PC-3 (cell line): ENCODE data around the gene TRMU. TPM values are rescaled to one million over a fixed set of nuclear protein-coding genes. Genes with fewer than 3 reads are reported as not detected.
A peak's percentile ranks its signal among the peaks of the same experiment; 100 is the strongest.

ENCODE experiments used
- ATAC-seq: fragments of 200-7000 bp; cut with Tn5 transposase; 2 replicates; pipeline ENCODE4 v1.9.1; 2020; ENCODE audit warnings: mild to moderate bottlenecking, moderate library complexity
- BruUV-seq: library from RNA; stranded (reverse); fragments of 400-500 nt; replicated peaks from 2 replicates; lab custom pipeline; 2021; lab: Mats Ljungman, UMichigan
- CTCF ChIA-PET: fragments of 300-600 bp; sonication (Branson Sonifier 250); formaldehyde crosslinking; loops from one replicate; lab custom pipeline; 2022; ENCODE audit warnings: antibody characterized with exemption; lab: Charles Lee
- POLR2A ChIA-PET: fragments of 300-600 bp; sonication (Branson Sonifier 250); formaldehyde crosslinking; loops from one replicate; lab custom pipeline; 2022; ENCODE audit warnings: antibody characterized with exemption; ENCODE audit not compliant: unreplicated experiment; lab: Charles Lee
- DNase-seq: peaks from one replicate; pipeline ENCODE4 v3.0.0-alpha.2; 2015
- H2AFZ ChIP-seq: fragments of 300-600 bp; sonication (generic); 2 replicates; pipeline ENCODE4 v1.6.0; 2016; ENCODE audit warnings: antibody characterized with exemption, low read length
- H3F3A ChIP-seq: fragments of 300-600 bp; sonication (generic); one replicate; pipeline ENCODE4 v1.6.0; 2017; ENCODE audit warnings: antibody characterized with exemption, low read length, control low read depth, mild to moderate bottlenecking; ENCODE audit not compliant: unreplicated experiment
- H3K27ac ChIP-seq: fragments of 300-600 bp; sonication (generic); 2 replicates; pipeline ENCODE4 v1.5.1; 2016; ENCODE audit warnings: mild to moderate bottlenecking, low read length
- H3K27me3 ChIP-seq: fragments of 300-600 bp; sonication (generic); 2 replicates; pipeline ENCODE4 v1.6.1; 2016; ENCODE audit warnings: low read length, mixed read lengths
- H3K36me3 ChIP-seq: fragments of 300-600 bp; sonication (generic); 2 replicates; pipeline ENCODE4 v1.6.1; 2016; ENCODE audit warnings: low read depth, mixed run types, low read length, mixed read lengths
- H3K4me1 ChIP-seq: fragments of 300-600 bp; sonication (generic); 2 replicates; pipeline ENCODE4 v1.5.1; 2016; ENCODE audit warnings: low read length; ENCODE audit not compliant: insufficient read depth
- H3K4me2 ChIP-seq: fragments of 300-600 bp; sonication (generic); 2 replicates; pipeline ENCODE4 v1.6.0; 2016; ENCODE audit warnings: low read length
- H3K4me3 ChIP-seq: fragments of 300-600 bp; sonication (generic); 2 replicates; pipeline ENCODE4 v1.5.1; 2016; ENCODE audit warnings: mild to moderate bottlenecking, low read length, mixed read lengths
- H3K79me2 ChIP-seq: fragments of 300-600 bp; sonication (generic); 2 replicates; pipeline ENCODE4 v1.6.1; 2017; ENCODE audit warnings: low read length, mixed read lengths
- H3K9ac ChIP-seq: fragments of 300-600 bp; sonication (generic); 2 replicates; pipeline ENCODE4 v1.6.0; 2016; ENCODE audit warnings: mild to moderate bottlenecking, low read length
- H3K9me2 ChIP-seq: fragments of 300-600 bp; sonication (generic); replicated peaks from 2 replicates; pipeline ENCODE4 v1.6.1; 2016; ENCODE audit warnings: mixed run types, low read length, mixed read lengths
- H3K9me3 ChIP-seq: fragments of 300-600 bp; sonication (generic); 2 replicates; pipeline ENCODE4 v1.6.1; 2016; ENCODE audit warnings: low read length, mixed read lengths
- H4K20me1 ChIP-seq: fragments of 300-600 bp; sonication (generic); 2 replicates; pipeline ENCODE4 v1.6.1; 2016; ENCODE audit warnings: low read length, mixed read lengths
- EZH2 ChIP-seq: fragments of 300-600 bp; sonication (generic); IDR thresholded peaks from one replicate; pipeline ENCODE4 v1.6.1; 2017; ENCODE audit warnings: antibody characterized with exemption, mild to moderate bottlenecking, low read length; ENCODE audit not compliant: unreplicated experiment
- EZH2phosphoT487 ChIP-seq: fragments of 300-600 bp; sonication (generic); IDR thresholded peaks from 2 replicates; pipeline ENCODE4 v1.6.1; 2018; ENCODE audit warnings: mild to moderate bottlenecking, antibody characterized with exemption, low read length, borderline replicate concordance
- intact Hi-C: fragments of 100-400 bp; cut with micrococcal nuclease; formaldehyde crosslinking; loops from 2 replicates; pipeline ENCODE4 v1.9.0; 2023
- total RNA-seq: library from RNA; depleted of rRNA; stranded (reverse); fragments of >200 nt; gene quantifications from 2 replicates; pipeline ENCODE4 v1.2.3, GENCODE V29; 2014
- TF ChIP-seq, protein P1 (sequence below): fragments of 300-600 bp; sonication (generic); conservative IDR thresholded peaks from 2 replicates; pipeline ENCODE4 v1.5.1; 2017; ENCODE audit warnings: antibody characterized with exemption, low read depth, mild to moderate bottlenecking, low read length

Gene TRMU
- total RNA-seq, 1 experiment from 2014 or later = 63.5 TPM

DNA sequence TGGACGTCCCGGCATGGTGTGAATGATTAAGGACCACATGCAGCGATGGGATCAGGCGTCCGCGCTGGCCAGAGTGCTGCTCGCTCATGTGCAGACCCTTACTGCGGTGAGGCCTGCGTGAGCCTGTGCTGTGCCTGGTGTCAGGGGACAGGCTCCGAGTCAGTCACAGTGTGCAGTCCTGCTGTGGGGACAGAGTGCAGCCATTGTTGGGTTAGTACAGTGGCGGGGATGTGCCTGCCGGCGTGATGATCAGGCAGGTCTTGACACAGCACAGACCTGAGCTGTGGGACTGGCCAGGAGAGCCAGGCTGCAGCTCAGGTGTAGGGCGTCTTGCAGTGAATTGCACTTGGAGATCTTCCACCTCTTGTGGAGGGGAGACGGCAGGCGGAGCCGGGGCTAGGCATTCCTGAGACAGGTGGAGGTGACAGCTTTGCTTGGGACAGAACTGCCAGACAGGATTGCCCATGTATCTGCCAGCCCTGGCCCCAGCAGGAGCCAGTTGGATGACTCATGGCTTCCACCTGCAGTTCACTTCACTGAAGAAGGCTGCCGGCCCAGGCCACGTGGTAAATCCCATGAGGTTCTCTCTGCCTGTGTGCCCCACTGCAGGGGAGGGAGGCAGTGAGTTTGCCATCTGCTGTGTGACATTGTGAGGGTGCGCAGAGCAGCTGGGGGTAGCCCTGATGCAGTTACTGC lies 17.3 kb downstream of the TRMU start:
- Histone ChIP-seq H3F3A (no peaks in the 10 kb centered on the region), H2AFZ (no peak overlapping the region), H3K79me2 (no peaks in the 10 kb centered on the region), H3K27ac (no peak overlapping the region), H3K4me1 (peaks cover 4% of the 10 kb centered on the region; the same call in 1 of the 2 replicates), H3K4me2 (no peak overlapping the region), H3K4me3 (no peak overlapping the region), H3K9me3 (no peaks in the 10 kb centered on the region), H3K9ac (no peak overlapping the region; the same call in 1 of the 2 replicates), H3K27me3 (no peaks in the 10 kb centered on the region), H4K20me1 (no peaks in the 10 kb centered on the region), H3K9me2 (no peaks in the 10 kb centered on the region), H3K36me3 (peaks cover 19% of the 10 kb centered on the region)
- CTCF ChIA-PET = no interaction called here
- no TSS peak for BruUV-seq
- intact Hi-C loops = no loop called here
- TF ChIP-seq EZH2phosphoT487 (no peak), EZH2 (no peak)
- TF ChIP-seq, protein P1, sequence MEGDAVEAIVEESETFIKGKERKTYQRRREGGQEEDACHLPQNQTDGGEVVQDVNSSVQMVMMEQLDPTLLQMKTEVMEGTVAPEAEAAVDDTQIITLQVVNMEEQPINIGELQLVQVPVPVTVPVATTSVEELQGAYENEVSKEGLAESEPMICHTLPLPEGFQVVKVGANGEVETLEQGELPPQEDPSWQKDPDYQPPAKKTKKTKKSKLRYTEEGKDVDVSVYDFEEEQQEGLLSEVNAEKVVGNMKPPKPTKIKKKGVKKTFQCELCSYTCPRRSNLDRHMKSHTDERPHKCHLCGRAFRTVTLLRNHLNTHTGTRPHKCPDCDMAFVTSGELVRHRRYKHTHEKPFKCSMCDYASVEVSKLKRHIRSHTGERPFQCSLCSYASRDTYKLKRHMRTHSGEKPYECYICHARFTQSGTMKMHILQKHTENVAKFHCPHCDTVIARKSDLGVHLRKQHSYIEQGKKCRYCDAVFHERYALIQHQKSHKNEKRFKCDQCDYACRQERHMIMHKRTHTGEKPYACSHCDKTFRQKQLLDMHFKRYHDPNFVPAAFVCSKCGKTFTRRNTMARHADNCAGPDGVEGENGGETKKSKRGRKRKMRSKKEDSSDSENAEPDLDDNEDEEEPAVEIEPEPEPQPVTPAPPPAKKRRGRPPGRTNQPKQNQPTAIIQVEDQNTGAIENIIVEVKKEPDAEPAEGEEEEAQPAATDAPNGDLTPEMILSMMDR = no peak
- DNase-seq (peak; percentile 67), ATAC-seq (peak; percentile 80)
- POLR2A ChIA-PET = no interaction called here

DNA sequence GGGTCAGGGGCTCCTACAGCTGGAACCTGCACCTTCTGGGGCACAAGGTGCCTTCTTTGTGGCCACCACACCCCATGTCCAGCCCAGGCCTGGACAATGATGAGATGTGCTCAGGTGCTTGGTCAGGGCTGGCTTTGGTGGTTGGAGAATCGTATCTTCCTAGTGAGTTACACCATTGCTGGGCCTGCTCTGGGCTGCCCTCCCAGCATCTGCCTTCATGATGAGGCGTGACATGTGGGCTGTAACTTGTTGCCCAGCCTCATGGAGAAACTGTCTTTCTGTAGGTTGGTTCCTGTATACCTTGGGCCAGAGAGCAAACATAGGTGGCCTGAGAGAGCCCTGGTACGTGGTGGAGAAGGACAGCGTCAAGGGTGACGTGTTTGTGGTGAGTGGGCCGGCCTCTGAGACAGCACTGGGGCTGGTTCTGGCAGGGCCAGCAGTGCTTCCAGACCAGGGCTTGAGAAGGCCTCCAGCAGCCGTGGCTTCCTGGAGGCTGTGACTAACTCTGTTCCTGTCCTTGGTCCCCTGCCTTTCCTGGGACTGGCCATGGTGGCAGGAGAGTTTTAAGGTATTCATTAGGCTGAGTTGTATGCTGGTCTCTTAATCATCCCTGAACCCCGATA lies 18.1 kb downstream of the TRMU start:
- CTCF ChIA-PET = no interaction called here
- H3K9me3 ChIP-seq = no peaks in the 10 kb centered on the region
- no peak overlapping the region for H2AFZ ChIP-seq
- no peaks in the 10 kb centered on the region for H3K9me2 ChIP-seq
- DNase-seq (no peak), ATAC-seq (no peak)
- TF ChIP-seq EZH2 = no peak
- TF ChIP-seq, protein P1 = no peak
- no TSS peak for BruUV-seq
- H3K4me2 ChIP-seq = no peak overlapping the region
- H4K20me1 ChIP-seq = no peaks in the 10 kb centered on the region
- H3K79me2 ChIP-seq = no peaks in the 10 kb centered on the region
- H3K27me3 ChIP-seq = no peaks in the 10 kb centered on the region
- H3K9ac ChIP-seq = no peak overlapping the region; the same call in 1 of the 2 replicates
- no peak overlapping the region for H3K4me3 ChIP-seq
- H3K27ac ChIP-seq = no peak overlapping the region
- intact Hi-C loops = no loop called here
- peaks cover 19% of the 10 kb centered on the region for H3K36me3 ChIP-seq
- H3F3A ChIP-seq = no peaks in the 10 kb centered on the region
- POLR2A ChIA-PET = no interaction called here
- H3K4me1 ChIP-seq = peaks cover 4% of the 10 kb centered on the region; the same call in 1 of the 2 replicates
